Measurements from ENCODE around the gene DRC7. TPM values are rescaled to one million over a fixed set of nuclear protein-coding genes. Genes with fewer than 3 reads are reported as not detected.

The DRC7 gene
- polyA plus RNA-seq, 5 donors, result 0.54 to 4.5 (median 2.8) TPM

DNA sequence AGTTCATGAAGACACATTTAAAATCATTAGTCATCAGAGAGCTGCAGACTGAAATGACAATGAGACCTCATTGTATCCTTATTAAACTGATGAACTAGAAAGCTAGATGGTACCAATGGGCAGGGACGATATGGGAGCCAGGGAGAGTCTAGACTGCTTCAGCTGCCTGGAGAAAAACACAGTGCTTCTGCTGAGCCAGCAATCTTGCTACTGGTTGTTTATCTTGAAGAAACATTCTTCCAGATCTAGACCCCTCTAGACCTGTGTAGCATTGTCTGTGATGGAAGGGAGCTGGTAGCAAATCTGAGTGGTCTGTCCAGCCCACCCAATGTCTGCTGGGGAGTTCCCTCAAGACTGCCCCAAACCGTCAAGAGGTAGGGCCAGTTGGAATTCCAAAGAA lies 2.0 kb upstream of the DRC7 start:
- no peak for DNase-seq

DNA sequence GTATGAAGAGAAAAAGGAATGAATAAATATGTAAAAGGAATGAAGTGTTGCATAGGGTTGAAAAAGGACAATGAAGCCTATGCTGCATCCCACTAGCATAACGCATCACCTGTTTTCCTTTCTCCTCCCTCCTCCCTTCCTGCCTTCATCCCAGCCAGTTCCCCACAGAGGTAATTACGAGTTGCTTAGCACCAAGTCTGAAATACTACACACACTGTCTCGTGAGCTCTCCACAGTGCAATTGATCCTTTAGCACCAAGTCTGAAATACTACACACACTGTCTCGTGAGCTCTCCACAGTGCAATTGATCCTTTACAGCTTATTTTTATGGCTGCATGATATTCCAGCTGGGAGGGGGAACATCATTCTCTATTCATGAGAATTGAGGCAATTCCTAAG lies 1.1 kb upstream of the DRC7 start:
- no peak for DNase-seq

DNA sequence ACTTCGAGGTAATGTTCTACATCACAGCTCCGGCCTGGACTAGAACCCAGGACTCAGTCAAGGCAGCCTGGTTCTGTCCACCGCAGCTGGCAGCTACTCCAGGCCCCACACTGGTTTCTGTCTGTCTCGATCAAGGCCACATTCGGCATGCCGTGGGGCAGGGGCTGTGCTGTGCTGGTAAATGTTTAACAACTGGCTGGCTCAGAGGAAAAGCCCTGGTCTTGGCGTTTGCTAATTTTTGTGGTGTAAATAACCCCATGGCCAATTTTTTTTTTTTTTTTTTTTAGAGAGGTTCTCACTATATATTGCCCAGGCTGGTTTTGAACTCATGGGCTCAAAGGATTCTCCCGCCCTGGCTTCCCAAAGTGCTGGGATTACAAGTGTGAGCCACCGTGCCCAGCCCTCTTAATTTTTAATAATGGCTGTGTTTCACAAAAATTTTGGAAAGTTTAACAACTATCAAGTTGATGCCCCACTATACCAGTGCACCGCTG lies 328 bp upstream of the DRC7 start:
- no peak for DNase-seq

DNA sequence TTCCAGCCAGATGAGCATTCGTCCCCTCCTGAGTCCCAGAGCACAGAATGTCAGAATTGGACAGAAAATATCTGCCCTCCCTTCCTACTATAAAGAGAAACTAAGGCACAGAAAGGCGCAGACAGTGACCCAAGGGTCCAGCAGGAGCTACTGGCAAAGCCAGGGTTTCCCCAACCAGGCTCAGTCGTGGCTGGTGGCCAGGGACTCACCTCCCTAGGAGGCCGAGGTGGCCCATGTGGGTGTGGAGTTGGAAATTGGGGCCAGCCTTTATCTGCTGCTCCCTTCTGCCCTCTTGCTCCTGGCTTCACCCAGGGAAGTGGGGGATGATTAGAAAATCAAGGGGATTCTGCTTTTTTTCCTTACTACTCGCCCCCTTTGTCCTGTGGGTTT lies 1.1 kb downstream of the DRC7 start:
- DNase-seq, result no peak

DNA sequence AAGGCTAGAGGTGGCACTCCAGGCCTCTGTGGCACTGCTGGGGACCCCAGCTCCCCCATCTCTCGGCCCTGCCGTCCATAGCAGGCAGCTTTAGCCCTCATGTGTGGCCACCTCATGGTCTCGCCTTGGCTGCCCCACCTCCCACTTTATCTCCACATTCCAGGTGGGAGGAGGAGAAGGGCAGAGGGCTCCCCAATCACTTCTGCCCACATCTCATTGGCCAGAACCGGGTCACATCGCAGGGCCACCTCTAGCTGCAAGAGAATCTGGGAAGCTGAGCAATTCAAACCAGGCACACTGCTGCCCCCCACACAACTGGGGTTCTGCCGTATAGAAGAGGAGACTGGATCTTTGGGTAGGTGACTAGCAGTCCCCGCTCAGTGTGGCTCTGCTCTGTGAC lies 1.6 kb downstream of the DRC7 start:
- DNase-seq, result no peak

DNA sequence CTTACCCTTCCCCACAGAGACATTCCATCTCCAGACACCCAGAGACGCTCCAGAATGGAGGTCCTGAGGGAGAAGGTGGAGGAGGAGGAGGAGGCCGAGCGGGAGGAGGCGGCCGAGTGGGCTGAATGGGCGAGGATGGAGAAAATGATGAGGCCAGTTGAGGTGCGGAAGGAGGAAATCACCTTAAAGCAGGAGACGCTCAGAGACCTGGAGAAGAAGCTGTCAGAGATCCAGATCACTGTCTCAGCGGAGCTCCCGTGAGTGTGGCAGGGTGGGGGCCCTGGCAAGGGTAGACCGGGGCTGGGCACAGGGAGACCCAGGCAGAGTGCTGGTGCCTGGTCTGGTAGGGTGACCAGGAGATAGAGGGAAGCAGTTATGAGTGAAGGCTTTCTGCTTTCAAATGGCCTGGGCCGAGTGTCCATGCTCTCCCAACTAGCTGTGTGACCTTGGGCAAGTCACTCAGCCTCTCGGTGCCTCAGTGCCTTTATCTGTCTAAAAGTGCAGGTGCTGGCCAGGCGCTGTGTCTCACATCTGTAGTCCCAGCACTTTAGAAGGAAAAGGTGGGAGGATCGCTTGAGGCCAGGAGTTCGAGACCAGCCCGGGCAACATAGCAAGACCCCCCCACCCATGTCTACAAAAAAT lies 3.4 kb downstream of the DRC7 start:
- DNase-seq, result no peak

DNA sequence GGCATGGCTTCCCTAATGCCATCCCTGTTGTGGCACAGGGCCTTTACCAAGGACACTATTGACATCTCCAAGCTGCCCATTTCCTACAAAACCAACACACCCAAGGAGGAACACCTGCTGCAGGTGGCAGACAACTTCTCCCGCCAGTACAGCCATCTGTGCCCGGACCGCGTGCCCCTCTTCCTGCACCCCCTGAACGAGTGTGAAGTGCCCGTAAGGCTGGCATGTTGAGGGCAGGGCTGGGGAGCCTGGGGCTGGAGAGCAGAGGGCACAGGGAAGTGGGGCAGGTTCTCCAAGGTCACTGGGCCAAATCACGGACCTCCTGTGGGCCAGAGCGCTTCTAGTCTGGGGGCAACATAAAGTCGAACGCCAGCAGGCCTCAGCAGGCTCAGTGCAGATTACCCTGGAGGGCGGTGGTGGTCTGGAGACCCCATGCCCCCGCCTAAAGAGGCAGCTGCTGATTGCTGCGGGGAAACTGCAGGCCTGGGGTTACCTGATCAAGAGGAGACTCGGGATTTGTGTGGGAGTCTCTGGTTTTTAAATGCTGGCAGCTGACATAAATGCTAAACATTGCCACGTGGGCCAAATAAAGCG lies 4.3 kb downstream of the DRC7 start:
- DNase-seq, result no peak

DNA sequence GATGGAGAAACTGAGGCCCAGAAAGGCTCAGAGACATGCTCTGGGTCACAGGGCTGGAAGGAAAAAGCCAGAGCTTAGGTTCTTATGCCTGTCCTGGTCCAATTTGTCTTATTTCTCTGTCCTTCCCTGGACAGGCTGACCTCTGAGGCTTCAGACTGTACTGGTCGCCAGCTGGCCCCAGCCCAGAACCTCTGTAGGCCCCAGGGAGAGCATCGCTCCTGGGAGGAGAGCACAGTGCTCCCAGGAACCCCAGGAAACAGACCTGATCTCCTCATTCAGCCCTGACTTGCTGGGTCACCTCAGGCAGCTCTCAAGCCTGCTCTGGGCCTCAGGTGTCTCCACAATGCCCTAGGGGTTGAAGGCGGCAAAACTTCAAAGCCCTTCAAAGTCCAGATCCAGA lies 4.9 kb downstream of the DRC7 start:
- DNase-seq, result no peak

DNA sequence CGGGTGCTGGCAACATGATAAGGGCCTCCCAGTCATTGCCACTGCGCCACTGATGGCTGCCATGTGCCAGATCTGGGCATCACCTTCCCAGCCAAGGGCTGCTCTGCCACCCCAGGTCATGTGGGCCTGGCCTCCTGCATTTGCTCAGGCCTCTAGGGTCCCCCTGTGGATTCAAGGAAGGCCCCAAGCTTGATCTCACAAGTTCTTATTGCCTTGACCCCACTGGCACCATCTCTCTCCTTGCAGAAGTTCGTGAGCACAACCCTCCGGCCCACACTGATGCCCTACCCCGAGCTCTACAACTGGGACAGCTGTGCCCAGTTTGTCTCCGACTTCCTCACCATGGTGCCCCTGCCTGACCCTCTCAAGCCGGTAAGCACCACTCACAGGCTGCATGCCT lies 5.3 kb downstream of the DRC7 start:
- no peak for DNase-seq

DNA sequence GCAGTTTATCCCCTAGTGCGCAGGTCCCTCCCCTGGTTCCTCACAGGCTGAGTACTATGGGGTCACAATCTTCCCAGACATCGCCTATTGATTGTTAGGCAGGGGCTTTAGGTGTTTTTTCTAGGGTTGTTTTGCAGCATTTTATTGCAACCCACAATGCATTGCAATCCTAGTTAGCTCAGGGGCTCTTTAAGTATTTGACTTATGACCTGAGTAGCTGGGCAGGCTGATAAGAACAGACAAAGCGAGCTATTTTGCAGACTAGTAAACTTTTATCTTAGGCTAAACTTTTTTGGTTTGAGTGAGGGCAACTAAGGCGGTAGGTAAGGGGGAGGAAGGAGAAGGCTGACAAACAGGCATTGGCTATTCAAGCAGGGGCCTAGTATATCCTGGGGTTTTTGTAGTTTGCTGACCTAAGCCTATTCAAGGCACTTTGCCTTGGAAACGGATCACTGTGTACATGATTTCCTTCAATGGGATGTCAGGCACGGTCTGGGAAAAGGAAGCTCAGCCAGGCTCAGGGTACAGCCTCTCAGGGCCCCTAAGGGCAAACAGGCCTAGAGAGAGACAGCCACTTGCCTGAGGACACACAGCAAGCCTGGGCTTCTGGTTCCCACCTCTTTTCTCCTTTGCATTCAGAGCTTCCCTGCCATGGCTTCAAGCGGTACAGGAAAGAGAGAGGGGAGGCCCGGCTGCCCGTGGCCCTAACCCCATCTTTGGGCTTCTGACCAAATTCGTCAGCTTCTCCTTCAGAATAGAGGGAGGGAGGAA lies 6.4 kb downstream of the DRC7 start:
- DNase-seq, result no peak

DNA sequence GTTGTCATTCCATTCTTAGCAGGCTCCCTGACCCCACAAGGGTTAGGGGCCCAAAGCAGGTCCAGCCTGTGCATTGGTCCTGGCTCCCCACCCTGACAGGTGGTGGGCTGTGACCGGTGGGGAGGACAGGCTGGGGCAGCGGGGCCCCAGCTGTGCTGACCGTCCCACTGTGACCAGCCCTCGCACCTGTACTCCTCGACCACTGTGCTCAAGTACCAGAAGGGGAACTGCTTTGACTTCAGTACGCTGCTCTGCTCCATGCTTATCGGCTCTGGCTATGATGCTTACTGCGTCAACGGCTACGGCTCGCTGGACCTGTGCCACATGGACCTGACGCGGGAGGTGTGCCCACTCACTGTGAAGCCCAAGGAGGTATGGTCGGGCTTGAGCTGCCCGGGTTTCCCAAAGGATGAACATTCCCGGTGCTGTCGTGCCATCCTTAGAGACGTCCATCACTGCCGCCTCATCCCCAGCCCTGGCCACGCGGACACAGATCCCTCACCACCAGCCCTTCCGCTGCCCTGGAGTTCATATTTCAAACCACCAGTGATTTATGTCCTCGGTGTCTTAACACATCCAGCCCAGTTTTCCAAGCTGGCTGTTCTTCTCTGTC lies 7.3 kb downstream of the DRC7 start:
- DNase-seq, result no peak

DNA sequence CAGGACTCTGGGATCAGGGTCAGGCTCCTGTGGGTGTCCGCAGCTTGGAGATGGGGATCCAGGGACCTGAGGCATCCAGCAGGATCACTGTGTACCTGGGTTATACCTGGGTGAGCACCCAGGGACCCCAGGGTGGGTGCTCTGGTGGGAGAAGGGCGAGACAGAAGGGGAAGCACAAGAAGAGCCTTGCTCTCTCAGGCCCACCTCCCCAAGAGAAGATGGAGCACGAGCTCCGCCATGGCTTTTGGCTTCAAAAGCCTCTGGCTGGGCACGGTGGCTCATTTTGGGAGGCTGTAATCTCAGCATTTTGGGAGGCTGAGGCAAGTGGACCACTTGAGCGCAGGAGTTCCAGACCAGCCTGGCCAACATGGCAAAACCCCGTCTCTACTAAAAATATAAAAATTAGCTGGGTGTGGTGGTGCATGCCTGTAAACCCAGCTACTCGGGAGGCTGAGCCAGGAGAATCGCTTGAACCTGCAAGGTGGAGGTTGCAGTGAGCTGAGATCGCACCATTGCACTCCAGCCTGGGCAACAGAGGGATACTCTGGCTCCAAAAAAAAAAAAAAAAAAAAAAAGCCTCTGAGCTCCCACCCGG lies 8.9 kb downstream of the DRC7 start:
- DNase-seq, result no peak

DNA sequence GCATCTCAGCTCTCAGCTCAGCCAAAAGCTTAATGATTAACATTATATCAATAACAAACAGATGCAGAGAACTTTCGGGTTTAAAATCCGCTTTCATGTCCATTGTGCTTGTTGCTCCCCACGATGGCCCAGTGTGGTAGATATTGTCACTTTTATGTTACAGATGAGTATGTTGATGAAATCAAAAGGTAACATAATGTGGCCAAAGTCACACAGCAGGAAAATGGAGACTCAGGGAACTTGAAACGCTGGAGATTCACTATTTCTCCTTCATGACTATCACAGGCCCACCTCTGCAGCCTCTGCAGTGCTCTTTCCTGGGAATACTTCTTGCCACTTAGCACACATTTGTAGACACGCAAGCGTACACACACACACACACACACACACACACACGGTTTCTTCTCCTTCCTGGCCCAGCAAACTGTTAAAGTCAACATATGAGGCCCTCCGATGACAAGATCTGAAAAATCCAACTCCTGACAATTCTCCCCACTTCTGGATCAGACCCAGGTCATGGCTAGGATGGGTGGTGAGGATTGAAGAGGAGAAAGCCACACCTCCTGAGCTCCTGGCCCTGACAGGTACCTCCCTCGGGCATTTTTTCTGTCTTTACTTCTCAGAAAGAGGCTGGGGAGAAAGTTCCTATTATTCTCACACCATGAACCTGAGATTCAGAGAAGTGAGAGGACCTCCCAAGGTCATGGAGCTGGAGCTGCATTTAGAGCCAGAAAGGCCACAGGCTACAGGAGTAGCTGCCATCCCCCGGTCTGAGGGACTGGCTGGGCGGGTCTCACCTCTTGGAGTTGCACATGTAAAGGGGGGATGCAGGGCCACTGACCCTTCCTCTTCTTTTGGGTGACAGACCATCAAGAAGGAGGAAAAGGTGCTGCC lies 9.7 kb downstream of the DRC7 start:
- DNase-seq, result no peak

DNA sequence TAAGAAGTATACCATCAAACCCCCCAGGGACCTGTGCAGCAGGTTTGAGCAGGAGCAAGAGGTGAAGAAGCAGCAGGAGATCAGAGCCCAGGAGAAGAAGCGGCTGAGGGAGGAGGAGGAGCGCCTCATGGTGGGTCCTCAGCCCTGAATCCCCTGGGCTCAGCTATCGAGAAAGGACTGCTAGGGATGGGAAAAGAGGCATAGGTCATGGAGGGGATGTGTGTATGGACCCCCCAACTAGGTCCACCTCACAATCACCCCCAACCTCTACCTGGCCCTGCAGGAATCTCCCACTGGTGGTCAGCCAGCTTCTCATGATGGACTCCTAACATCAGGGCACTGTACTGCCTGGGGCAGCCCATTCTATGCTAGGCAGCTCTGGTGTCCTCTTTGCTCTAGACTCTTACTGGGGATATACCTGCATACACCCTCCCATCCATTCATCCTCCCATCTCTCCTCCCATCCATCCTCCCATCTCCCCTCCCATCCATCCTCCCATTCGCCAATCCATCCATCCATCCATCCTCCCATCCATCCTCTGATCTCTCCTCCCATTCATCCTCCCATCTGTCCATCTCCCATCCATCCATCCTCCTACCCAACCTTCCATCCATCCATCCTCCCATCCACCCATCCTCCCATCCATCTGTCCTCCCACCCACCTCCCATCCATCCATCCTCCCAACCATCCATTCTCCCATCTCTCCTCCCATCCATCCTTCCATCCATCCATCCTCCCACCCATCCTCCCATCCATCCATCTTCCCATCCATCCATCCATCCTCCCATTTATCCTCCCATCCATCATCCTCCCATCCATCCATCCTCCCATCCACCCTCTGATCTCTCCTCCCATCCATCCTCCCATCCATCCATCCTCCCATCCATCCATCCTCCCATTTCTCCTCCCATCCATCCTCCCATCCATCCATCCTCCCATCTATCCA lies 10.6 kb downstream of the DRC7 start:
- no peak for DNase-seq

DNA sequence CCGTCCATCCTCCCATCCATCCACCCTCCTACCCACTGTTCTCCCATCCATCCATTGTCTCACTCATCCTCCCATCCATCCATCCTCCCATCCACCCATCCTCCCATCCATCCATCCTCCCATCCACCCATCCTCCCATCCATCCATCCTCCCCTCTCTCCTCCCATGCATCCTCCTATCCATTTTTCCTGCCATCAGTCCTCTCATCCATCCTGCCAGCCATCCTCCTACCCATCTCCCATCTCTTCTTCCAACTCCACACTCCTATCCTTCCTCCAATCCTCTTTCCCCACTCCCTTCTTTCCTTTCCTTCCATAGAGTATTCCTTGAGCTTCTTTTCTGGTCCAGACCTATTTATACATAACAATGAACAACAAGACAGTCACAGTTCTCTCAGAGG lies 12.1 kb downstream of the DRC7 start:
- DNase-seq, result no peak

DNA sequence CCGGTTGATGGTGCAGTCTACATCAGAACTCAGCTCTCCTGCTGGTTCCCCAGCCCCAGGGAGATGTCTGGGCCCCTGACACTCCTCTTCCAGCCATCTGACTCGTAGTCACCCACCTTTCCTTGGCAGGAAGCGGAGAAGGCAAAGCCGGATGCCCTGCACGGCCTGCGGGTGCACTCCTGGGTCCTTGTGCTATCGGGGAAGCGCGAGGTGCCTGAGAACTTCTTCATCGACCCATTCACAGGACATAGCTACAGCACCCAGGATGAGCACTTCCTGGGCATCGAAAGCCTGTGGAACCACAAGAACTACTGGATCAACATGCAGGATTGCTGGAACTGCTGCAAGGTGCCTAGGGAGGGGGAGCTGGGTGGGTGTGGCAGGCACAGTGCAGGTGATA lies 12.7 kb downstream of the DRC7 start:
- no peak for DNase-seq

DNA sequence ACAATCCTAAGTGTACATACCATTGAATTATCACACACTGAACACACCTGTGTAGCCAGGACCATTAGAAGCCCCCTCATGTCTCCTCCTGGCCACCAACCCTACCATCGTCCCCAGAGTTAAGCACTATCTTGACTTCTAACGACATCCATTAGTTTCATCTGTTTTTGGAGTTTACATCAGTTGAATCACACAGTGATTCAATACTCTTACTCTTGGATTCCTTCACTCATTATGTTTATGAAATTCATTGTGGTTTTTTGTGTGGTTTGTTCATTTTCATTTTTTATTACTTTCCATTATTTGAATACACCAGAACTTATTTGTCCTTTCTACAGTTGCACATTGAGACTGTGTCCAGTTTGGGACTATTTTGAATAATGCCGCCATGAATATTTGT lies 13.6 kb downstream of the DRC7 start:
- no peak for DNase-seq

DNA sequence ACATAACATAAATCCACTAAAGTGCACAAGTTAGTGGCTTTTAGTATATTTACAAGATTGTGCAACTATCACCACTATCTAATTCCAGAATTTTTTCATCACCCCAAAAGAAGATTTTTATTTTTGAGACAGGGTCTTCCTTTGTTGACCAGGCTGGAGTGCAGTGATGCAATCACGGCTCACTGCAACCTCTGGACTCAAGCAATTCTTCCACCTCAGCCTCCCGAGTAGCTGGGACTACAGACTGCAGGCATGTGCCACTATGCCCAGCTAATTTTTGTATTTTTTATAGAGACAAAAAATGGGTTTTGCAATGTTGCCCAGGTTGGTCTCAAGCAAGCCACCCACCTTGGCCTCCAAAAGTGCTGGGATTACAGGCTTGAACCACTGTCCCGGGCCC lies 15.1 kb downstream of the DRC7 start:
- no peak for DNase-seq

DNA sequence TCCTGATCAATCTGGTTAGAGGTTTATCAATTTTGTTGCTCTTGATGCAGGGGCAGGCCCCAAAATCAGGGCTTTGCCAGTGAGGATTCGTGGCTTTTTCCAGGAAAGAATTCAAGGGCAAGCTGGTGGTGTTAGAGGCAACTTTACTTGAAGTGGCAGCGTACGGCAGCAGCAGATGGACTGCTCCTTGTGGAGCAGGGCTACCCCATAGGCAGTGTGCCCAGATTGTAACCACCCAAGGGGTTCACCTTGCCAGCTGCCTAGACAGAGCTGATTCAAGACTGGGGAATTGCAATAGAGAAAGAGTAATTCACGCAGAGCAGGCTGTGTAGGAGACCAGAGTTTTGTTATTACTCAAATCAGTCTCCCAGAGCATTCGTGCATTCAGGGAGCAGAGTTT lies 16.7 kb downstream of the DRC7 start:
- no peak for DNase-seq

DNA sequence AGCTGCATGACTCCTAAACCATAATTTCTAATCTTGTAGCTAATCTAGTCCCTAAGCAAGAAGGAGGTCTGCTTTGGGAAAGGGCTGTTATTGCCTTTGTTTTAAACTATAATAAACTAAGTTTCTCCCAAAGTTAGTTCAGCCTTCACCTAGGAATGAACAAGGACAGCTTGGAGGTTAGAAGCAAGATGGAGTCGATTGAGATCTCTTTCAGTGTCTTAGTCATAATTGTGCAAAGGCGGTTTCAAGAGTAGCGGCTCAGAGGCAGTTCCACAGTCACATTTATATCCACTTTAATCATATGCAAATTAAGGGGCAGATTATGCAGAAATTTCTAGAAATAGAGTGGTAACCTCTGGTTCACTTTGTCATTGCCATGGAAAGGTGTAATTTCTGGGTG lies 17.4 kb downstream of the DRC7 start:
- no peak for DNase-seq

Data from right lung (tissue), 5 donors.